ENCODE results near the gene IGIP.

- TF ChIP-seq, protein P1, sequence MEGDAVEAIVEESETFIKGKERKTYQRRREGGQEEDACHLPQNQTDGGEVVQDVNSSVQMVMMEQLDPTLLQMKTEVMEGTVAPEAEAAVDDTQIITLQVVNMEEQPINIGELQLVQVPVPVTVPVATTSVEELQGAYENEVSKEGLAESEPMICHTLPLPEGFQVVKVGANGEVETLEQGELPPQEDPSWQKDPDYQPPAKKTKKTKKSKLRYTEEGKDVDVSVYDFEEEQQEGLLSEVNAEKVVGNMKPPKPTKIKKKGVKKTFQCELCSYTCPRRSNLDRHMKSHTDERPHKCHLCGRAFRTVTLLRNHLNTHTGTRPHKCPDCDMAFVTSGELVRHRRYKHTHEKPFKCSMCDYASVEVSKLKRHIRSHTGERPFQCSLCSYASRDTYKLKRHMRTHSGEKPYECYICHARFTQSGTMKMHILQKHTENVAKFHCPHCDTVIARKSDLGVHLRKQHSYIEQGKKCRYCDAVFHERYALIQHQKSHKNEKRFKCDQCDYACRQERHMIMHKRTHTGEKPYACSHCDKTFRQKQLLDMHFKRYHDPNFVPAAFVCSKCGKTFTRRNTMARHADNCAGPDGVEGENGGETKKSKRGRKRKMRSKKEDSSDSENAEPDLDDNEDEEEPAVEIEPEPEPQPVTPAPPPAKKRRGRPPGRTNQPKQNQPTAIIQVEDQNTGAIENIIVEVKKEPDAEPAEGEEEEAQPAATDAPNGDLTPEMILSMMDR (IDR thresholded peaks at IDR 0.05) = no peak
- no peak for TF ChIP-seq POLR2A (IDR thresholded peaks at IDR 0.05)
These were observed 13.0 kb upstream of the IGIP start for GRCh38 chr5:140112685-140113179.

All from esophagus squamous epithelium (tissue), 4 donors.